Measurements from ENCODE around the gene F7. TPM values are rescaled to one million over a fixed set of nuclear protein-coding genes. Genes with fewer than 3 reads are reported as not detected.

F7 gene
- total and polyA plus RNA-seq, 9 of the 15 experiments (the other 6 are each of a cell fraction or from before 2014, with no cell fraction given), result not detected

- no peaks in the 10 kb centered on the region for H3K9me1 ChIP-seq (ENCODE audit: control insufficient read depth, insufficient read depth, low read length)
- no peak overlapping the region for H3K4me3 ChIP-seq
- no peak for ATAC-seq
- 3% methylated on average over 18 of the region's 21 CpGs for WGBS (ENCODE audit: insufficient coverage, low coverage, missing lambda C conversion rate)
- no peak overlapping the region for H2AFZ ChIP-seq (ENCODE audit: low read depth, low read length)
- peaks cover 16 to 61% of the 10 kb centered on the region in 2 experiments for H3K27me3 ChIP-seq (ENCODE audit: control insufficient read depth in 2 of 2, insufficient read depth in 2 of 2, low read length in 2 of 2)
- no peak for FAIRE-seq
- no peak overlapping the region for H3K4me2 ChIP-seq (ENCODE audit: insufficient read depth, low read length)
- no peak overlapping the region for H3K9ac ChIP-seq (ENCODE audit: insufficient read depth in 1 of 2, low read depth in 2 of 2, low read length in 2 of 2)
- in situ Hi-C loops (cut with MboI) (no loop called here), intact Hi-C loops (cut with micrococcal nuclease) (no loop called here)
- no peaks in the 10 kb centered on the region for H4K20me1 ChIP-seq (replicated peaks; ENCODE audit: control insufficient read depth, insufficient read depth, low read length)
- H3K27ac ChIP-seq (ENCODE audit: extremely low read depth, low read depth, low read length), result no peak overlapping the region
- ChIA-PET POLR2A (no interaction called here), CTCF (ENCODE audit: low intra/inter-chr PET ratio) (no interaction called here)
- H3K9me3 ChIP-seq (replicated peaks; ENCODE audit: control insufficient read depth, insufficient read depth, low read depth, low read length), result no peaks in the 10 kb centered on the region
- H3K36me3 ChIP-seq (ENCODE audit: control insufficient read depth, insufficient read depth, low read length), result no peaks in the 10 kb centered on the region
- no peak for DNase-seq (ENCODE audit: extremely low read depth in 1 of 4, low spot score in 3 of 4)
- H3K4me1 ChIP-seq (replicated peaks in 1 of 2; ENCODE audit: control insufficient read depth in 2 of 2, insufficient read depth in 2 of 2, low read length in 2 of 2), result no peaks in the 10 kb centered on the region
- no TSS peak for BruUV-seq (replicated peaks)
- no peak for TF ChIP-seq PHB2 (IDR thresholded peaks at IDR 0.05; ENCODE audit: low read depth)
- TF ChIP-seq ZNF121 (CRISPR knock-in tag; conservative IDR thresholded peaks at IDR 0.05), result no peak
- no peak for TF ChIP-seq U2AF2 (optimal IDR thresholded peaks at IDR 0.05; ENCODE audit: low read depth, low read length)
- TF ChIP-seq ESRRA (IDR thresholded peaks at IDR 0.05; ENCODE audit: borderline replicate concordance, low read depth), result no peak
- no peak for TF ChIP-seq ZNF79 (CRISPR knock-in tag; IDR thresholded peaks at IDR 0.05; ENCODE audit: low read depth)
- TF ChIP-seq SMAD3 (CRISPR knock-in tag; conservative IDR thresholded peaks at IDR 0.05), result no peak
- TF ChIP-seq ZNF12 (CRISPR knock-in tag; IDR thresholded peaks at IDR 0.05), result no peak
- TF ChIP-seq LCOR (CRISPR knock-in tag; IDR thresholded peaks at IDR 0.05), result no peak
- TF ChIP-seq TCFL5 (CRISPR knock-in tag; conservative IDR thresholded peaks at IDR 0.05), result no peak
- TF ChIP-seq ZNF584 (CRISPR knock-in tag; IDR thresholded peaks at IDR 0.05; ENCODE audit: low read depth), result no peak
- no peaks in the 10 kb centered on the region for H3K79me2 ChIP-seq (ENCODE audit: control insufficient read depth, insufficient read depth, low read length)
Observed at GRCh38 chr13:113058129-113058987, 47.2 kb upstream of the F7 start.
